Right renal cortex interstitium (tissue), 3 donors: Measurements from ENCODE around the gene PHLPP1. TPM values are rescaled to one million over a fixed set of nuclear protein-coding genes. Genes with fewer than 3 reads are reported as not detected.
"Not testable (repeated sequence)": the region's sequence is repeated elsewhere in the genome, so short reads cannot be mapped to it uniquely, and the experiment has no call there.

Source experiments
- DNase-seq, 3 donors: peaks; one replicate each; pipeline ENCODE4 v3.0.0-alpha.2; 2013; ENCODE audit warnings: low read depth in 3 of 3, low spot score in 2 of 3
- polyA plus RNA-seq, 3 donors: library from polyadenylated mRNA; unstranded; fragments of 120-200 nt; gene quantifications; one replicate each; pipeline ENCODE4 v1.2.1, GENCODE V29; 2013; ENCODE audit not compliant: insufficient read length in 3 of 3

PHLPP1 gene
- polyA plus RNA-seq, 3 donors, result 18.3 to 20.8 (median 18.7) TPM

GRCh38 chr18:62878305-62878704 lies 163.0 kb downstream of the PHLPP1 start:
- DNase-seq, result no peak

- no peak for DNase-seq
Measured at GRCh38 chr18:62880034-62880433, 164.7 kb downstream of the PHLPP1 start.

GRCh38 chr18:62880673-62881364 lies 165.5 kb downstream of the PHLPP1 start:
- DNase-seq, result no peak

DNA sequence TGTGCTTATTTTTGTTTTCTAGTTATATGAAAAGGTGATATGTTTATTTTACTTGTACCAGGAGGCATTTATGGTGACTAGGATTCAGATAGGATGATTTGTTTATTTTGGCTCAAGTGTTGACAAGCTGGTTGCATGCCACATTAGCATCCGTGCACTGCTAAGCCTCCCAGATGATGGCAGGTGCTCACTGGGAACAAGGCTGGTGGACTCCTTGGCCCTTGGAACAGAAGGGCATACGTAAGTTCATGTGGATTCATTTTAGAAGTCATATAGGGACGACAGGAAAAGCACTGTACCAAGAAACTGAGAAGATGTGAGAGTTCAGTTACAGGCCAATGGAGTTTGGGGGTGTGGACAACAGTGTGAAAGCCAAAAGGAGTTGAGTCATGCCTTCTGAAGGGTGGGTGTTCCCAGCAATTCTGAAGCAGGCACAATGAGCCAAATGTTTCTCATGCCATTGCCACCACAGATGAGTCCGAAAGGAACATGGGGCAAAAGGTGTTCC lies 166.2 kb downstream of the PHLPP1 start:
- no peak for DNase-seq

DNA sequence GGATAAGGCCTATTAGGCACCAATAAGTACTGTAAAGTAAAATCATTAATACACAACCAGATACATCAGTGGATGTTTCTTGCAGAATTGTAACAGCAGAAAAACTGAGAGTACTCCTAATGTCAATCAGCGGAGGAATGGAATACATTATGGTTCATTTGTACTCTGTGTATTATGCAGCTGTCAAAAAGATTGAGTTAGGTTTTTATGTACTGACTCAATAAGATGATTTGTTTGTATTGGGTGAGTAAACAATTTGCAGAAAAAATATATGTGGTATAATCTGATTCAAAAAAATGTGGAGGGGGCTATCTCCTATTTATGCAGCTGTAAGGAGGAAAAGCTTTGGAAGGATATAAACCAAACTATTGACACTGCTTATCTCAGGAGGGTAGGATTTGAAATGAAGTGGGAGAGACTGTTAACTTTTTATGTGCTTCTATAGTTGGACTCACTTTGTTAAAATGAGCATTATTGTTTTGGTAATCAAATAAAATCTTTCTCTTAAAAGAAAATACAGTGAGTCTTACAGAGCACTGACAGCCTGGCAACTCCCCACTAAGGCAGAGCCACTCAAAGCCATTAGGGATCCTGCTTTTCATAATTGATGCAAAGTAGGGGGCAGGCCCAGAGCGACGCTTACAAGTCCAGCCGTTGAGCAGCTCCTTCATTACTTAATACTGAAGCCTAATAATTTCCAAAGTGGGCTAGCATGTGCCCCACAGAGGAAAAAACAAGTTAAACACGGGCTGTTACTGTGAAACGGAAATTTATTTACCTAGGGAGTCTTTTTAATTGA lies 168.8 kb downstream of the PHLPP1 start:
- no peak for DNase-seq

DNA sequence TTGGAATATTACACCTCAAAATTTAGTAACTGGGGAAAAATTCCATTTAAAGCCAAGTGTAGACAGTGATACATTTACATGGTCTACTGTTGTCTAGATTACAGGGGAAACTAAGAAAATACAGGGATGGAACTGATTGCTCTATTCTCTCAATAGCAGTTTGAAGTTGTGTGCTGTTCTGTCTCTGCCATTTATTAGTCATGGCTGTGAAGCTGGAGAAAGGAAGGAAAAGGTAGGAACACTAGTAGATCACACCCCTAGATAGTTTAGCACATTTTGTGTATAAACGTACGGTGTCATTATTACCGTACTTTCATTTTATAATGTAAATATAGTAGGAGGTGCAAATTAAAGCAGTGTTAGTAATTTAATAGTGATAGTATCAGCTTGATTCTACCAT lies 170.5 kb downstream of the PHLPP1 start:
- DNase-seq, result no peak

DNA sequence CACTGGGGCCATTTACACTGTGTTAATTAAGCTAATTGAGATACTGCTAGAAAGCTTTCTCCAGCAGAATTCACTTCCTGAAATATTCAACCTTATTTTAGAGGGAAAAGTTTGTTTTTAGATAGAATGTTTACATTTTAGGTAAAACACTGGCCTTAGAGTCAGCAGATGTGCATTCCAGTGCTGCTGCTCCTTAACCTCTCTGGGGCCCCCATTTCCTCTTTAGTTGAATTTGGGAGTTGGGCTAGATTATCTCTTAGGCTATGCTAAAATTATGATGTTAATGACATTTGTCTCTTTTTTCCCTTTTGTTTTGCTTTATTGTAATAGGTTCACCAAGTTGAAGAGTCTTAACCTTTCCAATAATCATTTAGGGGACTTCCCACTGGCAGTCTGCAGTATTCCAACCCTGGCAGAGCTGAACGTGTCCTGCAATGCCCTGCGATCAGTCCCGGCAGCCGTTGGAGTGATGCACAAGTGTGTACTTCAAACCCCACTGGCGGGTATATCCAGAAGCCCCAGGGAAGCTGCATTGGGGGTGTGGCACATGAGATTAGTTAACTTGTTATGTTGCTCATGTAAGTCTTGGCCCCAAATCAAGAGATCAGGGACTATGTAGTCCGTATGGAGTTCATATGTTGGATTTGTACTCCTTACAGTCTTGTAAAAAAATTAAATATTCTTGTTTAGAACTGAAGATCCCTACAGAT lies 179.5 kb downstream of the PHLPP1 start:
- no peak for DNase-seq

DNA sequence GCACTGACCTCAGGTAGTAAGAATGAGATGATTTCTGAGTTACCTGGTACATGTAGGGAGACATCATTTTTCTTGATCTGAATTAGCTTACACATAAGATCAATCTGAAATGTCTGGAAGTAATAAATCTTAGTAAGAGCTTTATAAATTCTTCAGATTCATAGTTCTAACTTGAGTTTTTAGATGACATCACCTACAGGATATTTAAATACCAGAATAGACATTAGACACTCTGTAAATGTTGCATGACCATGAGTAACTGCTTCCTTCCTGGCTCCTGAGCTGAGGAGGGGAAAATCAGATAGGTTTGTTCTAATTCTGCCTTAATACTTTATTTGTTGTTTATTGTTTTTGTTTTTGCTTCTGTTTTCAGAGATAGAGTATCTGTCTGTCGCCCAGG lies 181.8 kb downstream of the PHLPP1 start:
- DNase-seq, result no peak

DNA sequence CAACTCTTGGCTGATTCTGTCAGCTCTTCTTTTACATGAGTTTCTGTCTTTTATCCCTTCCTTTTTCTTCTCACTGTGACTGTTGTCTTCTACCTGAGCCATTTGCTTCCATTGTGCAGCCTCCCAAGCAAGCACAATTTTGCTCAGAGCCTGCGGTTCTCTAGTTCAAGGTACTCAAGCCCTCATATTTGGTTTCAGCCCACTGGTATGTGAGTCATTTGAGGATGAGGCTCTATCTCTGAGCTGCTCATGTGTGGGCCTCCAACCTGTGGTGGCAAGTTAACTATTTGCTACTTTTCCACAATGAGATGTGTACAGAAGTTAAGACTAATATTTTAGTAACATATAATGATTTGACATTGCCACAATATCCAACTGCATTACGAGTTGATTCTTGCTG lies 183.0 kb downstream of the PHLPP1 start:
- DNase-seq, result no peak

GRCh38 chr18:62899534-62899933 lies 184.2 kb downstream of the PHLPP1 start:
- DNase-seq, result no peak

DNA sequence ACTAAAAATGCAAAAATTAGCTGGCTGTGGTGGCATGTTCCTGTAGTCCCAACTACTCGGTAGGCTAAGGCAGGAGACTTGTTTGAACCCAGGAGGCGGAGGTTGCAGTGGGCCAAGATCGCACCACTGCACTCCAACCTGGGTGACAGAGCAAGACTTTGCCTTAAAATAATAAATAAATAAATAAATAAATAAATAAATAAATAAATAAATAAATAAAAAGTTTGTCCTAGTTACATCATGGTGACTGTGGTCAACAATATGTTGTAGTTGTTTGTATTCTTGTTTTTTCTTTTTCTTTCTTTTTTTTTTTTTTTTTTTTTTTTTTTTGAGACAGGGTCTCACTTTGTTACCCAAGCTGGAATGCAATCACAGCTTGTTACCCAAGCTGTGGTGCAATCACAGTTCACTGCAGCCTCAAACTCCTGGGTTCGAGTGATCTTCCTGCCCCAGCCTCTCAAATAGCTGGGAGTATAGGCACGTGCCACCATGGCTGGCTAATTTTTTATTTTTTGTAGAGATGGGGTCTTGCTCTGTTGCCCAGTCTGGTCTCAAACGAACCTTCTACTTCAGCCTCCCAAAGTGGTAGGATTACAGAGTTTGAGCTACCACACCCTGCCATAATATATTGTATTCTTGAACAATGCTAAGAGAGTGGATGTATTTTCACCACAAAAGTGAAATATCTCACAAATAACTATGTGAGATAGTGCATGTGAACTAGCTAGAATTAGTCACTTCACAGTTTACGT lies 185.0 kb downstream of the PHLPP1 start:
- DNase-seq, result no peak

GRCh38 chr18:62902776-62903175 lies 187.4 kb downstream of the PHLPP1 start:
- no peak for DNase-seq

DNA sequence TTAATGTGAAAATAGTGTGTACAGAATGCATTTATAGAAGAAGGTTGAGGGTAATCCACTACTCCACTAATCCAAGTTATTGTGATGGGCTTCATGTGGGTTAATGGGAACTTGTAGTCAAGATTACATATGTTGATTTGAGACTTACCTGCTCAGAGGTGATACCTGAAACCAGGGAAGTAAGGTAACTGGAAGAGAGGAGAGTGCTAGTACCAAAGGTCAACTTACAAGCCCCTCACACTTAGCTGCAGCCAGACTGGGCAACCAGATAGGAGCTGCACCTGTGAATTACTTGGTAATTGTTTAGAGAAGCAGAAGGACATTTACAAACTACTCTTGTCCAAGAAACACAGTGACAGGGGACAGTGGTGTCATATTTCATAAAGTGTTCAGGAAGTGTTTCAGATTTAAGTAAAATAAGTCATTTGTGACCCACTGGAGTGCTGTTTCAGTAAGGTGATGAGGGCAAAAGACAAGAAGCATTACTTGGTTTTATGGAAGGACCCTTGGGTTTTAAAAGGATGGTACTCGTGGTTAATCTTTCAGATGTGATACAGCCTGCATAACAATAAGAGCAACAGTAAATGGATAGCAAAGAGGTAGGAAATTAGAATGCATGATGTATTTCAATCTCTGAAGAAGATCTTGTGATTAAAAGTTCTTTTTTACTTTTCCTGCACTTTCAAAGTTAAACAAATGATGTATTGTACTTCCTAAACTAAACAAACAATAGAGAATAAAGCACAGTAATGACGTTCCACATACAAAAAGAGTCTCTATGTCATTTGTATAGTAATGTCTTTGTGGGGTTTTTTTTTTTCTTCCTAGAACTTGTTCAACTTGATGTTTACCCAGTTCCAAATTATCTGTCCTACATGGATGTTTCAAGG lies 189.3 kb downstream of the PHLPP1 start:
- no peak for DNase-seq

- no peak for DNase-seq
Measured at GRCh38 chr18:62912885-62913284, 197.5 kb downstream of the PHLPP1 start.

DNA sequence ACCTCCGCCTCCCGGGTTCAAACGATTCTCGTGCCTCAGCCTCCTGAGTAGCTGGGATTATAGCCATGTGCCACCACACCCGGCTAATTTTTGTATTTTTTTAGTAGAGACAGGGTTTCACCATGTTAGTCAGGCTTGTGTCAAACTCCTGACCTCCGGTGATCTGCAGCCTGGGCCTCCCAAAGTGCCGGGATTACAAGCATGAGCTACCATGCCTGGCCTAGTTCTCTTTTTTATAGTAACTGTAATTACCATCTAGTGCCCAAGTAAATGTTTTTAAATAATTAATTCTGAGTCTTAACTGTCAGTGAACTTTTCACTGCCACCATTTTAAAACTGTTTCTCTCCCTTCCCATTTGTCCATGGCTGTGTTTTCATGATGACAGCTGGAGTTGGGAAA lies 198.5 kb downstream of the PHLPP1 start:
- DNase-seq, result not testable (repeated sequence)

DNA sequence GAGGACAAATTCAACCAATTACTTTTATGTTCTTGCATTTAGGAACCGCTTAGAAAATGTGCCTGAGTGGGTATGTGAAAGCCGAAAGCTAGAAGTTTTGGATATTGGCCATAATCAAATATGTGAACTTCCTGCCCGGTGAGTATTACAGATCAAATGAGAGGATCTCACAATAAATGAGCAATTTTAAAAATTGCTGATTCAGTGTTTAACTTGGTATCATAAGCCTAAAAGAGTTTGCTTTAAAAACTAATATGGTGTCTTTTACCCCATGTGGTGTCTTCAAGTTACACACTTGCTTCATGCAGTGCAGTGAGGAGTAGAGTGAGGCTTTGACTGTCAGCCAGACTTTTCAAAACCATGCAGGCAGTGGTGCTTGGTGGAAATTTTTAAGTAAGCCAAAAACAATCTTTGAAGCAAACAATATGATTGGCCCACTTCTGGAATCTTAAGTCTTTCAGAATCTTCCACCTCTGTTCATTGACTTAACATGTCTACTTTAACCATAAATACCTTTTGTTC lies 199.6 kb downstream of the PHLPP1 start:
- DNase-seq, result no peak

DNA sequence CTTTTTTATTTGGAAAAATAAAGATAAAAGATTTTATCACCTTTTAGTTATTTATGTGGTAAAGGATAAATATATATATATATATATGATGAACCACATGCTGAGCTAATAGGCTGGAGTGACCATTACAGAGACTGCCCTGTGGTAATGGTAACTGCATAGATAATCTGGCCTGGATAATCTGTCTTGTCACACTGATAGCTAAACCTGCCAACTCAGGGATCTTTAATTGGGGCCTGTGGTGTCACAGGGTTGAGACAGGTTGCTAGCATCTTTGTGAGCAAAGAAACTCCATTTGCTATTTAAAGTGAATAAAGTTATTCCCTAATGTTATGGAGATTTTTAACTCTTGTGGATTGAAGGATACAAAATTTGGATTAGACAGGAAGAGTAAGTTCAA lies 203.0 kb downstream of the PHLPP1 start:
- no peak for DNase-seq

GRCh38 chr18:62919109-62919838 lies 203.9 kb downstream of the PHLPP1 start:
- DNase-seq, result no peak
